ENCODE data around the gene PGS1. TPM values are rescaled to one million over a fixed set of nuclear protein-coding genes. Genes with fewer than 3 reads are reported as not detected.

The PGS1 gene
- total and polyA plus RNA-seq, 2 of the 8 experiments (the other 6 are each of a cell fraction or from before 2014, with no cell fraction given), result 46.7 to 60.0 TPM

DNA sequence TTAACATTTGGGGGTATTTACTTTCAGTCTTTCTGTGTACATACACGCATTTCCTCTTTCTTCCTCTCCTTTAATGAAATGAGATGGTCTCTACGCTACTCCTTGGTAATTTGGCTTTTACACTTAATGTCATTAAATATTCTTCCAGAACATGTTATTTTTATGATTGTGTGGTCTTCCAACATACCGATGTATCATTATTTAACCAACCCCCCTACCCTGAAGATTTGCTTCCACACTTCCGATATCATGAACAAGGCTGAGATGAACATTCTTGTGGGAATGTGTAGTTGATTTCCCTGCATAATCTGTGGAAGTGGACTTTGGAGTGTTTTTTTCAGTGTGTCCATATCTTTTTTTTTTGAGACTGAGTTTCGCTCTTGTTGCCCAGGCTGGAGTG, 2.3 kb upstream of the PGS1 start:
- Histone ChIP-seq H2AFZ (ENCODE audit: low read length) (no peak overlapping the region), H3K23me2 (ENCODE audit: low read depth, low read length) (peaks cover 7% of the 10 kb centered on the region; the same call in 1 of the 2 replicates), H3K23ac (ENCODE audit: insufficient read length) (no peak overlapping the region), H3K56ac (replicated peaks; ENCODE audit: insufficient read length, low read depth, low read length) (no peak overlapping the region), H2BK12ac (ENCODE audit: low read depth, low read length) (no peak overlapping the region), H3K4me3 (ENCODE audit: extremely low read depth in 1 of 4, insufficient read depth in 2 of 4, low read depth in 3 of 4, low read length in 4 of 4) (no peak overlapping the region), H4K5ac (ENCODE audit: insufficient read length, low read depth, low read length) (no peak overlapping the region), H3K4me1 (replicated peaks in 1 of 4; ENCODE audit: control insufficient read depth in 3 of 4, insufficient read depth in 4 of 4, low read length in 3 of 4) (peaks cover 23 to 37% (median 31%) of the 10 kb centered on the region in 4 experiments), H2BK15ac (ENCODE audit: low read length) (no peak overlapping the region), H3K27ac (ENCODE audit: low read depth, low read length) (peak overlapping the region; percentile 95; the same call in 1 of the 2 replicates), H3K18ac (ENCODE audit: extremely low read depth, low read length) (no peak overlapping the region), H4K20me1 (replicated peaks in 1 of 2; ENCODE audit: control insufficient read depth in 1 of 2, insufficient read depth in 2 of 2, low read length in 2 of 2) (peaks cover 0 to 10% of the 10 kb centered on the region in 2 experiments), H3K27me3 (replicated peaks in 1 of 4; ENCODE audit: control insufficient read depth in 3 of 4, extremely low read depth in 1 of 4, insufficient read depth in 3 of 4, low read length in 3 of 4) (no peaks in the 10 kb centered on the region), H2BK5ac (ENCODE audit: low read depth, low read length) (no peak overlapping the region), H2AK5ac (ENCODE audit: low read depth, low read length) (no peak overlapping the region), H2BK20ac (ENCODE audit: low read length) (no peak overlapping the region), H3K9me3 (ENCODE audit: insufficient read depth in 2 of 2, low read depth in 1 of 2, low read length in 1 of 2) (no peaks in the 10 kb centered on the region), H3K9ac (replicated peaks in 1 of 4; ENCODE audit: extremely low read depth in 1 of 4, low read depth in 3 of 4, low read length in 3 of 4) (no peak overlapping the region), H4K8ac (ENCODE audit: extremely low read depth, insufficient read depth, low read length) (no peak overlapping the region), H3K4ac (replicated peaks; ENCODE audit: insufficient read length, low read depth, low read length) (no peak overlapping the region), H4K91ac (replicated peaks; ENCODE audit: insufficient read length, low read length) (peak overlapping the region; percentile 60), H3K79me1 (ENCODE audit: low read depth, low read length) (peaks cover 3% of the 10 kb centered on the region; the same call in 1 of the 2 replicates), H2BK120ac (replicated peaks; ENCODE audit: low read depth, low read length) (peak overlapping the region; percentile 94), H3K14ac (ENCODE audit: insufficient read length) (no peak overlapping the region), H3K4me2 (ENCODE audit: insufficient read depth in 1 of 2, low read depth in 2 of 2, low read length in 2 of 2) (no peak overlapping the region), H3K79me2 (ENCODE audit: control insufficient read depth in 1 of 2, insufficient read depth in 2 of 2, low read length in 2 of 2) (peaks cover 20 to 26% of the 10 kb centered on the region in 2 experiments), H3K36me3 (ENCODE audit: control insufficient read depth in 2 of 4, insufficient read depth in 4 of 4, low read length in 3 of 4) (peaks cover 0 to 3% (median 0%) of the 10 kb centered on the region in 4 experiments; a peak in 1 of 8 replicates)
- no peak for TF ChIP-seq PHF8 (conservative IDR thresholded peaks at IDR 0.05; ENCODE audit: low read depth, low read length)
- no peak for TF ChIP-seq SIX5 (IDR thresholded peaks at IDR 0.05; ENCODE audit: low read depth, low read length)
- no peak for TF ChIP-seq SIN3A (conservative IDR thresholded peaks at IDR 0.05 in 1 of 2, IDR thresholded peaks at IDR 0.05 in 1 of 2; ENCODE audit: low read depth in 1 of 2, low read length in 2 of 2)
- no peak for TF ChIP-seq EZH2 (IDR thresholded peaks at IDR 0.05; ENCODE audit: low read depth, low read length, severe bottlenecking)
- no peak for TF ChIP-seq NANOG (IDR thresholded peaks at IDR 0.05; ENCODE audit: insufficient read depth, low read depth, low read length, poor library complexity, severe bottlenecking)
- no peak for TF ChIP-seq CBX5 (IDR thresholded peaks at IDR 0.05; ENCODE audit: low read depth, low read length)
- no peak for TF ChIP-seq SP2 (IDR thresholded peaks at IDR 0.05; ENCODE audit: low read length)
- TF ChIP-seq SRF (IDR thresholded peaks at IDR 0.05; ENCODE audit: low read depth, low read length), result no peak
- TF ChIP-seq ZNF274 (IDR thresholded peaks at IDR 0.05; ENCODE audit: borderline replicate concordance, extremely low read depth, low read length), result no peak
- no peak for TF ChIP-seq JUN (IDR thresholded peaks at IDR 0.05; ENCODE audit: low read depth, low read length)
- TF ChIP-seq TAF7 (optimal IDR thresholded peaks at IDR 0.05; ENCODE audit: borderline replicate concordance, low read depth, low read length), result no peak
- CTCF ChIA-PET (ENCODE audit: partially characterized antibody), result interaction anchor here (0.8 to 20.5 kb wide), 4 partner anchors 15 to 126 kb away, joined by 3 to 257 read pairs (median 4); no protein-coding TSS in a partner anchor
- POLR2A ChIA-PET (ENCODE audit: partially characterized antibody), result interaction anchor here (1.4 kb wide), 1 partner anchor 8 kb away, joined by 3 read pairs; no protein-coding TSS in a partner anchor
- 88% methylated on average over 5 of the region's 5 CpGs; no CpG with 5 or more reads in 1 of the 2 experiments for WGBS, 2 experiments (ENCODE audit: extremely low coverage in 1 of 2, insufficient coverage in 1 of 2, insufficient read length in 1 of 2, insufficient replicate concordance in 2 of 2, low coverage in 1 of 2, low lambda C conversion rate in 2 of 2, missing lambda C conversion rate in 1 of 2)
- DNase-seq (ENCODE audit: low read depth in 1 of 2, low spot score in 2 of 2) (no peak), FAIRE-seq (no peak)
